Breast epithelium (tissue), 4 donors: ENCODE measurements around the gene CRYGA. TPM values are rescaled to one million over a fixed set of nuclear protein-coding genes. Genes with fewer than 3 reads are reported as not detected.

Experiments used
- DNase-seq, 2 donors: peaks; one replicate each; pipeline ENCODE4 v3.0.0-alpha.2; 2019; ENCODE audit warnings: low spot score in 2 of 2
- H3K27ac ChIP-seq, 2 donors: fragments of 200-600 bp; sonication (generic) in 1 of 2; one replicate each; pipeline ENCODE4 v1.5.1; 2016 to 2019; ENCODE audit warnings: mild to moderate bottlenecking in 1 of 2
- H3K27me3 ChIP-seq, 2 donors: fragments of 200-600 bp; sonication (generic) in 1 of 2; one replicate each; pipeline versions ENCODE4 v1.5.1 to v1.6.0; 2017 to 2019; ENCODE audit warnings: control low read depth in 1 of 2, mild to moderate bottlenecking in 1 of 2
- H3K36me3 ChIP-seq: fragments of 200-600 bp; one replicate; pipeline ENCODE4 v1.5.1; 2019
- H3K4me1 ChIP-seq, 2 donors: fragments of 200-600 bp; sonication (generic); one replicate each; pipeline ENCODE4 v1.5.1; 2016 to 2019; ENCODE audit warnings: control low read depth in 1 of 2
- H3K4me3 ChIP-seq, 3 donors: fragments of 200-600 bp; sonication (generic); 1 replicate in 2 of 3; 2 replicates in 1 of 3; pipeline ENCODE4 v1.5.1; 2016 to 2019; ENCODE audit warnings: mild to moderate bottlenecking in 3 of 3, moderate library complexity in 2 of 3
- H3K9me3 ChIP-seq, 2 donors: fragments of 200-600 bp; sonication (generic) in 1 of 2; one replicate each; pipeline ENCODE4 v1.5.1; 2016 to 2019; ENCODE audit warnings: control low read depth in 1 of 2
- POLR2A ChIP-seq: fragments of 450-650 bp; IDR thresholded peaks from one replicate; pipeline ENCODE4 v1.6.1; 2016; ENCODE audit warnings: antibody characterized with exemption, mild to moderate bottlenecking, moderate library complexity
- POLR2AphosphoS5 ChIP-seq, 3 donors: sonication (generic); formaldehyde crosslinking; IDR thresholded peaks; one replicate each; pipeline ENCODE4 v1.6.1; 2017; ENCODE audit warnings: antibody characterized with exemption in 3 of 3
- intact Hi-C: fragments of 100-400 bp; cut with DNase I; formaldehyde crosslinking; loops from one replicate; pipeline ENCODE4 v1.15.1; 2023; ENCODE audit warnings: low total_unique reads
- total RNA-seq, 3 donors: library from RNA; depleted of rRNA; stranded (reverse); fragments of >200 nt; gene quantifications; one replicate each; pipeline ENCODE4 v1.1.0, GENCODE V29; 2016
- TF ChIP-seq, protein P1 (sequence below), 3 donors: fragments of 450-650 bp; IDR thresholded peaks; one replicate each; pipeline ENCODE4 v1.5.1; 2016 to 2017; ENCODE audit warnings: antibody characterized with exemption in 3 of 3, mild to moderate bottlenecking in 3 of 3, moderate library complexity in 3 of 3

CRYGA gene, protein sequence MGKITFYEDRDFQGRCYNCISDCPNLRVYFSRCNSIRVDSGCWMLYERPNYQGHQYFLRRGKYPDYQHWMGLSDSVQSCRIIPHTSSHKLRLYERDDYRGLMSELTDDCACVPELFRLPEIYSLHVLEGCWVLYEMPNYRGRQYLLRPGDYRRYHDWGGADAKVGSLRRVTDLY
- total RNA-seq: not detected

DNA sequence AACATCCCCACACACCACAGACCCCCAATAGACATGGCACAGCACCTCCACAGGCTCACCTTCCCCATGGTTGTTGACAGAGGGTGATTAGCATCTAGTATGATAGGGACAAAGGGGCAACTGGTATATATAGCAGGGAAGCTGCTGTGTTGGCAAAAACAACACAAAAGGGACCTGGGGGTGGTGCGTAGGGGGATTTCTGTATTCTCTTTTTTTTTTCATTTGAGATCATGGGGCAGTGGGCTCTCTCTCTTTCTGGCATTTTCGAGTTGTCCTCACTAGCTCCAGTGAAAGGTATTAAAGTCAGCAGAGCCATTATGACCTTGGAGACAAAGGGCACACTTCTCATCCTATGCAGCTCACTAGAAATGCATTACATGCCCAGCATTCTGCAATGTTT lies at the start of gene CRYGA:
CRYGA (minus strand) TSS at position 101 of the 400 bp plus-strand sequence; CDS start at position 68, 33 bp downstream.
- intact Hi-C loops: no loop called here
- Histone ChIP-seq H3K27ac (no peak within 1 kb of the TSS), H3K27me3 (no peaks in the 10 kb centered on the region), H3K4me1 (no peaks in the 10 kb centered on the region), H3K9me3 (no peaks in the 10 kb centered on the region), H3K36me3 (no peaks in the 10 kb centered on the region), H3K4me3 (no peak within 1 kb of the TSS)
- DNase-seq: no peak
- TF ChIP-seq, protein P1, sequence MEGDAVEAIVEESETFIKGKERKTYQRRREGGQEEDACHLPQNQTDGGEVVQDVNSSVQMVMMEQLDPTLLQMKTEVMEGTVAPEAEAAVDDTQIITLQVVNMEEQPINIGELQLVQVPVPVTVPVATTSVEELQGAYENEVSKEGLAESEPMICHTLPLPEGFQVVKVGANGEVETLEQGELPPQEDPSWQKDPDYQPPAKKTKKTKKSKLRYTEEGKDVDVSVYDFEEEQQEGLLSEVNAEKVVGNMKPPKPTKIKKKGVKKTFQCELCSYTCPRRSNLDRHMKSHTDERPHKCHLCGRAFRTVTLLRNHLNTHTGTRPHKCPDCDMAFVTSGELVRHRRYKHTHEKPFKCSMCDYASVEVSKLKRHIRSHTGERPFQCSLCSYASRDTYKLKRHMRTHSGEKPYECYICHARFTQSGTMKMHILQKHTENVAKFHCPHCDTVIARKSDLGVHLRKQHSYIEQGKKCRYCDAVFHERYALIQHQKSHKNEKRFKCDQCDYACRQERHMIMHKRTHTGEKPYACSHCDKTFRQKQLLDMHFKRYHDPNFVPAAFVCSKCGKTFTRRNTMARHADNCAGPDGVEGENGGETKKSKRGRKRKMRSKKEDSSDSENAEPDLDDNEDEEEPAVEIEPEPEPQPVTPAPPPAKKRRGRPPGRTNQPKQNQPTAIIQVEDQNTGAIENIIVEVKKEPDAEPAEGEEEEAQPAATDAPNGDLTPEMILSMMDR (IDR thresholded peaks at IDR 0.05): no peak
- TF ChIP-seq POLR2AphosphoS5 (IDR thresholded peaks at IDR 0.05): no peak
- TF ChIP-seq POLR2A: no peak

DNA sequence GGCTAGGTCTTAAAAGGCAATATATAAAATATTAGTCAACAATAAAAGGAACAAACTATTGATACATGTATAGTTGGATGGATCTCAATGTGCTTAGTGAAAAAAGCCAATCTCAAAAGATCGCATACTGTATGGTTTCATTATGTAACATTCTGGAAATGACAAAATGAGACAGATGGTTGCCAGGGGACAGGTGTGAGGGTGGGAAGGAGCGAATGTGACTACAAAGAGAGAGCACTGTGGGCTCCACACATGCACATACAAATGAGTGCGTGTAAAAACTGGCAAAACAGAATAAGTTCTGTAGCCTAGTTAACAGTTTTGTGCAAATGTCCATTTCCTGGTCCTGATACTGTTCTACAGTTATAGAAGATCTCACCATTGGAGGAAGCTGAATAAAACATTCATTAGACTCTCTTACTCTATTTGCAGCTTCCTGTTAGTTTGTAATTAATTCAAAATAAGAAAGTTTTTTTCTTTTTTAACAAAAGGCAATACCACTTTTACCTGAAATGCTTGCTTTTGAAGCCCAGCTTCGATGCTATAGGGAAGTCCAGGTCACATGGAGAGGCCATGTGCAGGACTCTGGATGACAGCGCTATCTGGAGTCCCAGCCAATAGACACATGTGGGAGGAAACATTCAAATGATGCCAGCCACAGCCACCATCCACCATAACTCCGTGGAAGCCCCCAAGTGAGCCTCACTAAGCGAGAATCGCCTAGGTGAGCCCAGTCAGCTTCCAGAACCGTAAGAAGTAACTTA lies 47.5 kb upstream of the CRYGA start:
- no peak for DNase-seq
- Histone ChIP-seq H3K4me3 (no peak overlapping the region), H3K27me3 (no peaks in the 10 kb centered on the region), H3K36me3 (no peaks in the 10 kb centered on the region), H3K27ac (no peak overlapping the region), H3K9me3 (no peaks in the 10 kb centered on the region), H3K4me1 (no peaks in the 10 kb centered on the region)
- intact Hi-C loops: no loop called here
- TF ChIP-seq POLR2AphosphoS5 (IDR thresholded peaks at IDR 0.05): no peak

DNA sequence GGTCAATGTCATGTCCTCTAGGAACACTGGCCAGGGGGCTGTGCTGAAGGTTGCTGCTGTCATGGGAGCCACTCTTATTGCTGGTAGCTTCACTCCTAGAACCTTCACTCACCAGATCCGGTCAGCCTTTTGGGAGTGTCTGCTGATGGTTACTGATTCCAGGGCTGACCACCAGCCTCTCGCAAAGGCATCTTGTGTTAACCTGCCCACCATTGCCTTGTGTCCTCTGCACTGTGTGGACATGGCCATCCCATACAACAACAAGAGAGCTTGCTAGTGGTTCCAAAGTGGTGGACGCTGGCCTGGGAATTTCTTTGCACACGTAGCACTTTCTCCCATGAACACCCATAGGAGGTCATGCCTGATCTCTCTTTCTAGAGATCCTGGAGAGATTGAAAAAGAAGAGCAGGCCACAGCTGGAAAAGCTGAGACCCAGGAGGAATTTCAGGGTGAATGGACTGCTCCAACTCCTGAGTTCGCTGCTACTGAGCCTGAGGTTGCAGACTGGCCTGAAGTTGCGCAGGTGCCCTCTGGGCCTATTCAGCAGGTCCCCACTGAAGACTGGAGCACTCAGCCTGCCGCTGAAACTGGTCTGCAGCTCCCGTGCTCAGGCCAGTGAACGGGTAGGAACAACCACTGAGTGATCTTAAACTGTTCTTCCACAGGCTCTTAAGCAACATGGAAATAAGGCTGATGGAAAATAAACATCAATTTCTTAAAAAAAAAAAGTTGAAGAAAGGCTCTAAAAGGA lies 45.1 kb upstream of the CRYGA start:
- H3K27ac ChIP-seq: no peak overlapping the region
- H3K36me3 ChIP-seq: no peaks in the 10 kb centered on the region
- H3K27me3 ChIP-seq: no peaks in the 10 kb centered on the region
- no peaks in the 10 kb centered on the region for H3K9me3 ChIP-seq
- DNase-seq: no peak
- H3K4me3 ChIP-seq: no peak overlapping the region
- TF ChIP-seq POLR2AphosphoS5 (IDR thresholded peaks at IDR 0.05) (no peak), POLR2A (no peak)
- TF ChIP-seq, protein P1 (IDR thresholded peaks at IDR 0.05): no peak
- no peaks in the 10 kb centered on the region for H3K4me1 ChIP-seq
- intact Hi-C loops: no loop called here

DNA sequence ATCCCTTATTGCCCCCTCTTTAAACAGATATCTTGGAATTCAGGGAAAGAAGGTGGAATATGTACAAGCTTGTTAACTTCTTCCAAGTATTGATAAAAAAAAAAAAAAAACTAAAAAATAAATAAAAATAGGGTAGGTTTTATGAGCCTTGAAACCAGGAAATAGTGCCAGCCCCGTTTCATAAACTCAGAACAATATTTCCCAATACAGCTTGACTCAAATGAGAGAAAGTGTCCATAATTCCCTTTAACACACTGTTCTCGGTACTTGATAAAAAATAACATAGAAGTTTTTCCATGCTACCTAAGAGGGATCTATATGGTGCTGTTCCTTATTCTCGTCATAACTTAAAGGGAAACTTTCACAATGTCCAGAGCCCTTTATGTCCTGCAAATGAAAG lies 44.4 kb upstream of the CRYGA start:
- intact Hi-C loops: no loop called here
- TF ChIP-seq POLR2AphosphoS5 (IDR thresholded peaks at IDR 0.05) (no peak), POLR2A (no peak)
- TF ChIP-seq, protein P1 (IDR thresholded peaks at IDR 0.05): no peak
- no peak for DNase-seq

DNA sequence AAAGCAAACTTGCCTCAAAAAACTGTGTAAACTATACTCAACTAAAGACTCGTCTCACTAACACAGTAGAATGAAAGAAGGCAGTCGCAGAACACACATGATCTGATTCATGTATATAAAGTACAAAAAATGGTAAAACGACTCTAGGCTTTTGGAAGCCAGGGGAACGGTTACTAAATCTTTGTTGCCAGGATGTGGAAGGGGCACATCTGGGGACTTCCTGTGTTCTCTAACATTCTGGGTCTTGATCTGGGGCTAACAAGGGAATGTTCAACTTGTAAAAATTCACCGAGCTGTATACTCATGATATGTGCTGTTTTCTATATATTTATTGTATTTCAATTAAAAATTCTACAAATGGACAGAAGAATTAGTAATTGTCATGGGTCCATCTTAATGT lies 40.8 kb upstream of the CRYGA start:
- no peaks in the 10 kb centered on the region for H3K27me3 ChIP-seq
- no peaks in the 10 kb centered on the region for H3K36me3 ChIP-seq
- intact Hi-C loops: no loop called here
- no peak for DNase-seq
- H3K9me3 ChIP-seq: no peaks in the 10 kb centered on the region
- TF ChIP-seq, protein P1 (IDR thresholded peaks at IDR 0.05): no peak
- TF ChIP-seq POLR2A (no peak), POLR2AphosphoS5 (IDR thresholded peaks at IDR 0.05) (no peak)
- H3K4me1 ChIP-seq: no peaks in the 10 kb centered on the region
- H3K4me3 ChIP-seq: no peak overlapping the region
- no peak overlapping the region for H3K27ac ChIP-seq

More for the DNA sequence above, 44.4 kb upstream of the CRYGA start:
- Histone ChIP-seq H3K4me3 (no peak overlapping the region), H3K36me3 (no peaks in the 10 kb centered on the region), H3K27ac (no peak overlapping the region), H3K9me3 (no peaks in the 10 kb centered on the region), H3K27me3 (no peaks in the 10 kb centered on the region), H3K4me1 (no peaks in the 10 kb centered on the region)
